Activated naive CD4-positive, alpha-beta T cell treated with anti-CD3 and anti-CD28 coated beads for 36 hours (primary cell): ENCODE data around the gene ARHGAP22. TPM values are rescaled to one million over a fixed set of nuclear protein-coding genes. Genes with fewer than 3 reads are reported as not detected.

ENCODE experiments used
- CTCF ChIA-PET: fragments of 350-600 bp; sonication (Branson Sonifier 250); formaldehyde crosslinking; loops from one replicate; lab custom pipeline; 2021; ENCODE audit warnings: antibody characterized with exemption; lab: Charles Lee
- DNase-seq: peaks from one replicate; pipeline ENCODE4 v3.0.0-alpha.2; 2020
- H3K27ac Mint-ChIP-seq: one replicate; pipeline ENCODE4 v1.8.0; 2021; ENCODE audit warnings: mild to moderate bottlenecking, mixed read lengths
- H3K27me3 Mint-ChIP-seq: one replicate; pipeline ENCODE4 v1.8.0; 2021; ENCODE audit warnings: low read depth, mixed read lengths
- H3K36me3 Mint-ChIP-seq: one replicate; pipeline ENCODE4 v1.8.0; 2021; ENCODE audit warnings: low read depth, mixed read lengths
- H3K4me1 Mint-ChIP-seq: one replicate; pipeline ENCODE4 v1.8.0; 2021; ENCODE audit warnings: low read depth, mixed read lengths
- H3K4me3 Mint-ChIP-seq: one replicate; pipeline ENCODE4 v1.8.0; 2021; ENCODE audit warnings: mild to moderate bottlenecking, moderate library complexity, mixed read lengths
- H3K9me3 Mint-ChIP-seq: one replicate; pipeline ENCODE4 v1.8.0; 2021; ENCODE audit warnings: mixed read lengths
- intact Hi-C: fragments of 100-400 bp; cut with micrococcal nuclease; formaldehyde crosslinking; loops from one replicate; pipeline ENCODE4 v1.15.1; 2023
- total RNA-seq, 2 experiments: library from RNA; stranded (reverse); gene quantifications; one replicate each; pipeline ENCODE4 v1.2.3, GENCODE V29; 2021

ARHGAP22 gene
- total RNA-seq, 2 experiments from 2014 or later = not detected

GRCh38 chr10:48416584-48417232 lies 188.2 kb downstream of the ARHGAP22 start:
- no peak overlapping the region for H3K27ac Mint-ChIP-seq
- no peak overlapping the region for H3K4me3 Mint-ChIP-seq
- H3K9me3 Mint-ChIP-seq = peaks cover 12% of the 10 kb centered on the region
- no peaks in the 10 kb centered on the region for H3K4me1 Mint-ChIP-seq
- intact Hi-C loops = no loop called here
- H3K27me3 Mint-ChIP-seq = no peaks in the 10 kb centered on the region
- CTCF ChIA-PET = no interaction called here
- peaks cover 21% of the 10 kb centered on the region for H3K36me3 Mint-ChIP-seq
- no peak for DNase-seq

GRCh38 chr10:48414778-48415177 lies 190.1 kb downstream of the ARHGAP22 start:
- no peaks in the 10 kb centered on the region for H3K4me1 Mint-ChIP-seq
- intact Hi-C loops = no loop called here
- no peak overlapping the region for H3K27ac Mint-ChIP-seq
- H3K9me3 Mint-ChIP-seq = peaks cover 15% of the 10 kb centered on the region
- no peaks in the 10 kb centered on the region for H3K27me3 Mint-ChIP-seq
- CTCF ChIA-PET = no interaction called here
- no peak for DNase-seq
- H3K36me3 Mint-ChIP-seq = peaks cover 36% of the 10 kb centered on the region
- no peak overlapping the region for H3K4me3 Mint-ChIP-seq

GRCh38 chr10:48414160-48414559 lies 190.7 kb downstream of the ARHGAP22 start:
- H3K27ac Mint-ChIP-seq = no peak overlapping the region
- DNase-seq = no peak
- H3K36me3 Mint-ChIP-seq = peaks cover 37% of the 10 kb centered on the region
- H3K9me3 Mint-ChIP-seq = peaks cover 15% of the 10 kb centered on the region
- no peak overlapping the region for H3K4me3 Mint-ChIP-seq
- CTCF ChIA-PET = no interaction called here
- no peaks in the 10 kb centered on the region for H3K4me1 Mint-ChIP-seq
- intact Hi-C loops = no loop called here
- no peaks in the 10 kb centered on the region for H3K27me3 Mint-ChIP-seq

GRCh38 chr10:48412933-48413332 lies 191.9 kb downstream of the ARHGAP22 start:
- H3K27me3 Mint-ChIP-seq = no peaks in the 10 kb centered on the region
- CTCF ChIA-PET = no interaction called here
- H3K4me1 Mint-ChIP-seq = no peaks in the 10 kb centered on the region
- intact Hi-C loops = no loop called here
- no peak overlapping the region for H3K27ac Mint-ChIP-seq
- peaks cover 37% of the 10 kb centered on the region for H3K36me3 Mint-ChIP-seq
- no peak for DNase-seq
- H3K9me3 Mint-ChIP-seq = peaks cover 15% of the 10 kb centered on the region
- no peak overlapping the region for H3K4me3 Mint-ChIP-seq

GRCh38 chr10:48412081-48412480 lies 192.8 kb downstream of the ARHGAP22 start:
- Mint-ChIP-seq H3K27me3 (no peaks in the 10 kb centered on the region), H3K36me3 (peaks cover 37% of the 10 kb centered on the region), H3K4me1 (no peaks in the 10 kb centered on the region), H3K9me3 (peaks cover 15% of the 10 kb centered on the region), H3K4me3 (no peak overlapping the region), H3K27ac (no peak overlapping the region)
- intact Hi-C loops = no loop called here
- DNase-seq = no peak
- CTCF ChIA-PET = interaction anchor here (0.6 to 1.2 kb wide), 2 partner anchors 17 to 19 kb away, joined by 3 read pairs; no protein-coding TSS in a partner anchor

- Mint-ChIP-seq H3K4me1 (no peaks in the 10 kb centered on the region), H3K36me3 (peaks cover 37% of the 10 kb centered on the region), H3K4me3 (no peak overlapping the region), H3K9me3 (peaks cover 15% of the 10 kb centered on the region), H3K27me3 (no peaks in the 10 kb centered on the region), H3K27ac (no peak overlapping the region)
- intact Hi-C loops = no loop called here
- CTCF ChIA-PET = interaction anchor here (1.2 kb wide), 1 partner anchor 19 kb away, joined by 3 read pairs; no protein-coding TSS in a partner anchor
- DNase-seq = no peak
These were observed 193.4 kb downstream of the ARHGAP22 start for GRCh38 chr10:48411510-48411909.

GRCh38 chr10:48410503-48410902 lies 194.4 kb downstream of the ARHGAP22 start:
- peaks cover 42% of the 10 kb centered on the region for H3K36me3 Mint-ChIP-seq
- H3K9me3 Mint-ChIP-seq = peaks cover 15% of the 10 kb centered on the region
- intact Hi-C loops = no loop called here
- no peaks in the 10 kb centered on the region for H3K4me1 Mint-ChIP-seq
- H3K4me3 Mint-ChIP-seq = no peak overlapping the region
- DNase-seq = no peak
- H3K27me3 Mint-ChIP-seq = no peaks in the 10 kb centered on the region
- CTCF ChIA-PET = interaction anchor here (0.9 kb wide), 1 partner anchor 26 kb away, joined by 3 read pairs; no protein-coding TSS in a partner anchor
- no peak overlapping the region for H3K27ac Mint-ChIP-seq

- no peak overlapping the region for H3K27ac Mint-ChIP-seq
- peaks cover 2% of the 10 kb centered on the region for H3K9me3 Mint-ChIP-seq
- intact Hi-C loops = no loop called here
- DNase-seq = no peak
- no peaks in the 10 kb centered on the region for H3K27me3 Mint-ChIP-seq
- no peak overlapping the region for H3K4me3 Mint-ChIP-seq
- peaks cover 26% of the 10 kb centered on the region for H3K36me3 Mint-ChIP-seq
- CTCF ChIA-PET = no interaction called here
- no peaks in the 10 kb centered on the region for H3K4me1 Mint-ChIP-seq
These were observed 198.2 kb downstream of the ARHGAP22 start for GRCh38 chr10:48406658-48407057.

GRCh38 chr10:48406204-48406603 lies 198.7 kb downstream of the ARHGAP22 start:
- no peak for DNase-seq
- CTCF ChIA-PET = no interaction called here
- Mint-ChIP-seq H3K9me3 (peaks cover 2% of the 10 kb centered on the region), H3K4me3 (no peak overlapping the region), H3K36me3 (peaks cover 22% of the 10 kb centered on the region), H3K27ac (no peak overlapping the region), H3K4me1 (no peaks in the 10 kb centered on the region), H3K27me3 (no peaks in the 10 kb centered on the region)
- intact Hi-C loops = no loop called here

- Mint-ChIP-seq H3K27ac (no peak overlapping the region), H3K36me3 (peaks cover 9% of the 10 kb centered on the region), H3K9me3 (no peaks in the 10 kb centered on the region), H3K4me3 (no peak overlapping the region), H3K27me3 (no peaks in the 10 kb centered on the region), H3K4me1 (peaks cover 6% of the 10 kb centered on the region)
- no peak for DNase-seq
- intact Hi-C loops = no loop called here
- CTCF ChIA-PET = interaction anchor here (1.2 kb wide), 1 partner anchor 253 kb away, joined by 3 read pairs; no protein-coding TSS in a partner anchor
These were observed 200.2 kb downstream of the ARHGAP22 start for GRCh38 chr10:48404646-48405045.

GRCh38 chr10:48400850-48401220 lies 204.0 kb downstream of the ARHGAP22 start:
- intact Hi-C loops = no loop called here
- H3K4me1 Mint-ChIP-seq = peaks cover 20% of the 10 kb centered on the region
- H3K9me3 Mint-ChIP-seq = no peaks in the 10 kb centered on the region
- H3K36me3 Mint-ChIP-seq = peaks cover 5% of the 10 kb centered on the region
- H3K4me3 Mint-ChIP-seq = no peak overlapping the region
- H3K27ac Mint-ChIP-seq = no peak overlapping the region
- CTCF ChIA-PET = no interaction called here
- H3K27me3 Mint-ChIP-seq = no peaks in the 10 kb centered on the region
- DNase-seq = no peak

GRCh38 chr10:48400129-48400849 lies 204.6 kb downstream of the ARHGAP22 start:
- peaks cover 3% of the 10 kb centered on the region for H3K36me3 Mint-ChIP-seq
- CTCF ChIA-PET = interaction anchor here (1.2 kb wide), 1 partner anchor 15 kb away, joined by 5 read pairs; no protein-coding TSS in a partner anchor
- no peak overlapping the region for H3K4me3 Mint-ChIP-seq
- H3K4me1 Mint-ChIP-seq = peaks cover 20% of the 10 kb centered on the region
- H3K27ac Mint-ChIP-seq = no peak overlapping the region
- intact Hi-C loops = no loop called here
- no peak for DNase-seq
- H3K9me3 Mint-ChIP-seq = no peaks in the 10 kb centered on the region
- no peaks in the 10 kb centered on the region for H3K27me3 Mint-ChIP-seq
